Small intestine (tissue), 7 donors: ENCODE results near the gene CFAP90. TPM values are rescaled to one million over a fixed set of nuclear protein-coding genes. Genes with fewer than 3 reads are reported as not detected.

Source experiments
- DNase-seq, 2 donors: peaks; one replicate each; pipeline versions ENCODE4 v3.0.0 to v3.0.0-alpha.2; 2013
- FAIRE-seq: peaks from 2 replicates; lab custom pipeline; 2012; peaks lifted over from hg19 to GRCh38; lab: Jason Lieb, UNC
- H3K27ac ChIP-seq, 3 donors: one replicate each; pipeline ENCODE4 v1.5.1; 2013; ENCODE audit warnings: low read length in 2 of 3, mild to moderate bottlenecking in 2 of 3, control low read depth in 1 of 3, inconsistent platforms in 1 of 3, low read depth in 1 of 3, moderate library complexity in 1 of 3
- H3K27me3 ChIP-seq, 3 donors: one replicate each; pipeline ENCODE4 v1.6.1; 2013; ENCODE audit warnings: low read length in 3 of 3, inconsistent platforms in 1 of 3; ENCODE audit not compliant: control insufficient read depth in 3 of 3, insufficient read depth in 3 of 3
- H3K36me3 ChIP-seq, 3 donors: one replicate each; pipeline ENCODE4 v1.6.1; 2013; ENCODE audit warnings: low read length in 3 of 3, inconsistent platforms in 1 of 3, low read depth in 1 of 3, mild to moderate bottlenecking in 1 of 3, moderate library complexity in 1 of 3; ENCODE audit not compliant: control insufficient read depth in 3 of 3, insufficient read depth in 2 of 3
- H3K4me1 ChIP-seq, 3 donors: one replicate each; pipeline ENCODE4 v1.6.1; 2013; ENCODE audit warnings: low read length in 2 of 3, inconsistent platforms in 1 of 3, low read depth in 1 of 3, mild to moderate bottlenecking in 1 of 3, moderate library complexity in 1 of 3; ENCODE audit not compliant: control insufficient read depth in 3 of 3, insufficient read depth in 2 of 3
- H3K4me3 ChIP-seq, 3 donors: one replicate each; pipeline ENCODE4 v1.5.1; 2013; ENCODE audit warnings: low read length in 3 of 3, control low read depth in 1 of 3, inconsistent platforms in 1 of 3, low read depth in 1 of 3, mild to moderate bottlenecking in 1 of 3, moderate library complexity in 1 of 3
- H3K9me3 ChIP-seq, 2 donors: one replicate each; pipeline ENCODE4 v1.6.1; 2013; ENCODE audit warnings: low read depth in 1 of 2, low read length in 1 of 2; ENCODE audit not compliant: control insufficient read depth in 2 of 2, insufficient read depth in 1 of 2
- WGBS, 3 donors: extraction: QIAGEN DNeasy Blood & Tissue Kit; methylation state at CpG; one replicate each; pipeline ENCODE4 v1.1.7; 2013; 5-methylcytosine and 5-hydroxymethylcytosine counted together
- polyA plus RNA-seq, 4 donors: library from polyadenylated mRNA; stranded (reverse) in 3 of 4; unstranded in 1 of 4; fragments of 200-250 nt in 3 of 4; fragments of 120-200 nt in 1 of 4; gene quantifications; one replicate each; pipeline versions ENCODE4 v1.2.1 to v1.2.3, GENCODE V29; 2013
- donor health status: healthy with polysubstance abuse.
- donor health status: control.
- donor health status: control.
- donor health status: Bipolar disorder and iron deficiency.
- donor health status: healthy.

Gene CFAP90
- polyA plus RNA-seq, 4 donors, result 0.16 to 0.56 TPM; not detected in 2

GRCh38 chr5:7849681-7850394 is 1.1 kb downstream of the CFAP90 start:
- Histone ChIP-seq H3K4me1 (no peaks in the 10 kb centered on the region), H3K4me3 (peak overlapping the region in 2 of 3 donors; percentile 36 to 53), H3K9me3 (no peaks in the 10 kb centered on the region), H3K27me3 (peaks cover 0 to 22% (median 3%) of the 10 kb centered on the region in 3 donors), H3K27ac (no peak overlapping the region), H3K36me3 (no peaks in the 10 kb centered on the region)
- 4 to 6% (median 5%) methylated on average over 36 to 44 of the region's 44 CpGs for WGBS, 3 donors
- FAIRE-seq (no peak), DNase-seq (peak in 1 of 2 donors; percentile 46)

GRCh38 chr5:7848296-7848695 is 2.6 kb downstream of the CFAP90 start:
- WGBS, 3 donors, result 69 to 74% (median 73%) methylated on average over 2 of the region's 2 CpGs
- Histone ChIP-seq H3K9me3 (no peaks in the 10 kb centered on the region), H3K4me3 (no peak overlapping the region), H3K4me1 (no peaks in the 10 kb centered on the region), H3K27me3 (peaks cover 0 to 22% (median 5%) of the 10 kb centered on the region in 3 donors), H3K36me3 (no peaks in the 10 kb centered on the region), H3K27ac (no peak overlapping the region)
- DNase-seq, result no peak
- no peak for FAIRE-seq

DNA sequence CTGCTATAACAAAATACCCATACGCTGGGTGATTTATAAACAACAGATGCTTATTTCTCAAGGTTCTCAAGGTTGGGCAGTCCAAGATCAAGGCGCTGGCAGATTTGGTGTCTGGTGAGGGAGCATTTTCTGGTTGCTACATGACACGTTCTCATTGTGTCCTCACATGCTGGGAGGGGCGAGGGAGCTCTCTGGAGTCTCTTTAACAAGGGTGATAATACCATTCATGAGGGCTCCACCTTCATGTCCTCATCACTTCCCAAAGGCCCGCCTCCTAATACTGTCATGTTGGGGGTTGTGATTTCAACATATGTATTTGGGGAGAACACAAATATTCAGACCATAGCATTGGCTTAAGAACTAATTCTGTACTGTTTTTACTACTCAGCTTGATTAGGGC is 4.6 kb downstream of the CFAP90 start:
- Histone ChIP-seq H3K4me3 (no peak overlapping the region), H3K36me3 (no peaks in the 10 kb centered on the region), H3K4me1 (no peaks in the 10 kb centered on the region), H3K9me3 (no peaks in the 10 kb centered on the region), H3K27ac (no peak overlapping the region), H3K27me3 (peaks cover 0 to 19% (median 5%) of the 10 kb centered on the region in 3 donors)
- WGBS, 3 donors, result 83 to 87% (median 86%) methylated on average over 5 of the region's 5 CpGs
- FAIRE-seq (no peak), DNase-seq (no peak)

GRCh38 chr5:7845557-7845956 is 5.4 kb downstream of the CFAP90 start:
- peaks cover 0 to 19% (median 5%) of the 10 kb centered on the region in 3 donors for H3K27me3 ChIP-seq
- no peak overlapping the region for H3K4me3 ChIP-seq
- DNase-seq (no peak), FAIRE-seq (no peak)
- H3K4me1 ChIP-seq, result no peaks in the 10 kb centered on the region
- H3K27ac ChIP-seq, result no peak overlapping the region
- no peaks in the 10 kb centered on the region for H3K36me3 ChIP-seq
- WGBS, 3 donors, result 84 to 96% (median 86%) methylated on average over 7 of the region's 7 CpGs
- H3K9me3 ChIP-seq, result no peaks in the 10 kb centered on the region

GRCh38 chr5:7844901-7845300 is 6.0 kb downstream of the CFAP90 start:
- Histone ChIP-seq H3K9me3 (no peaks in the 10 kb centered on the region), H3K36me3 (no peaks in the 10 kb centered on the region), H3K27ac (no peak overlapping the region), H3K27me3 (peaks cover 0 to 18% (median 5%) of the 10 kb centered on the region in 3 donors), H3K4me3 (no peak overlapping the region), H3K4me1 (no peaks in the 10 kb centered on the region)
- DNase-seq (no peak), FAIRE-seq (no peak)

DNA sequence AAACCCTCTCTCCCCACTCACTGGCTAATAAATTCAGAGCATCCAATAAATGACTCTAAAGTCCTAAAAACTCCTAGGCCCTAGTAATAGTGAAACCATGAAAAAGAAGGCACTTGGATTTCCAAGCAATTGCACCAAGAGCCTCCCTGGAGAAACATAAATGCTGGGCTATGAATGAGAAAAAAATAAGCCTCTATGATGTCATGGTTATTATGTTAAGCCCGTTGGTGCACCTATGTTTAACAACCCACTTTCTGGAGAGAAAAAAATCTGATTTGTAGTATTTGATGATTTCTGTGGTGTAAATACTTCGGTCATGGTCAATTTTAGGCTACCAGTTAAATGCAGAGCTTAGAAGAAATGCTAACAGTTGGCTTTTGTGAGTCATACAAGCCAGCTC is 8.4 kb downstream of the CFAP90 start:
- H3K4me1 ChIP-seq, result no peaks in the 10 kb centered on the region
- H3K4me3 ChIP-seq, result no peak overlapping the region
- H3K27ac ChIP-seq, result no peak overlapping the region
- WGBS, 3 donors, result 54 to 67% (median 58%) methylated on average over 2 of the region's 2 CpGs
- H3K36me3 ChIP-seq, result no peaks in the 10 kb centered on the region
- peaks cover 0 to 5% (median under 1%) of the 10 kb centered on the region in 3 donors for H3K27me3 ChIP-seq
- FAIRE-seq (no peak), DNase-seq (no peak)
- H3K9me3 ChIP-seq, result peaks cover 0 to 3% of the 10 kb centered on the region in 2 donors

- Histone ChIP-seq H3K9me3 (peaks cover 0 to 3% of the 10 kb centered on the region in 2 donors), H3K36me3 (no peaks in the 10 kb centered on the region), H3K27me3 (peaks cover 0 to 3% (median 0%) of the 10 kb centered on the region in 3 donors), H3K27ac (no peak overlapping the region), H3K4me1 (no peaks in the 10 kb centered on the region), H3K4me3 (no peak overlapping the region)
- 38 to 57% (median 52%) methylated on average over 3 of the region's 3 CpGs for WGBS, 3 donors
- FAIRE-seq (no peak), DNase-seq (no peak)
Measured at GRCh38 chr5:7837403-7837802, 13.5 kb downstream of the CFAP90 start.

DNA sequence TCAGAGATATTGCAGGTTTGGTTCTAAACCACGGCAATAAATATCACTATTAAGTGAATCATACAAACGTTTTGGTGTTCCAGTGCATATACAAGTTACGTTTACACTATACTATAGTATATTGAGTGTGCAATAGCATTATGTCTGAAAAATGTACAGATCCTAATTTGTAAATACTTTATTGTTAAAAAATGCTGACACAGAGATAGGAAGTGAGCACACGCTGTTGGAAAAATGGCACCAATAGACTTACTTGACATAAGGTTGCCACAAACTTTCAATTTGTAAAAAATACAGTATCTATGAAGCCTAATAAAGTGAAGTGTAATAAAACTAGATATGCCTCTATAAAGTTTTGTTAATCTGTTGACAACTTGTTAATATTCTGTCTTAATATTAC is 16.0 kb downstream of the CFAP90 start:
- Histone ChIP-seq H3K36me3 (no peaks in the 10 kb centered on the region), H3K4me3 (no peak overlapping the region), H3K4me1 (no peaks in the 10 kb centered on the region), H3K27ac (no peak overlapping the region), H3K27me3 (peaks cover 0 to 3% (median 0%) of the 10 kb centered on the region in 3 donors), H3K9me3 (peaks cover 0 to 3% of the 10 kb centered on the region in 2 donors)
- whole genome bisulfite sequencing, 3 donors, result 81 to 84% (median 81%) methylated on average over 4 of the region's 4 CpGs
- FAIRE-seq (no peak), DNase-seq (no peak)
